GM23338 (cell line): Measurements from ENCODE around the gene KRT16. TPM values are rescaled to one million over a fixed set of nuclear protein-coding genes. Genes with fewer than 3 reads are reported as not detected.

Source experiments
- ATAC-seq: fragments of 200-7000 bp; cut with Tn5 transposase; 3 replicates; pipeline ENCODE4 v1.9.1; 2020
- DNase-seq: peaks from one replicate; pipeline ENCODE4 v3.0.0-alpha.2; 2015; ENCODE audit warnings: low spot score
- H2AFZ ChIP-seq: fragments of 200-600 bp; sonication (generic); 2 replicates; pipeline ENCODE4 v1.8.0; 2016; ENCODE audit warnings: antibody characterized with exemption, mild to moderate bottlenecking, moderate library complexity
- H3F3A ChIP-seq: fragments of 200-600 bp; sonication (generic); replicated peaks from 2 replicates; pipeline ENCODE4 v1.8.0; 2017; ENCODE audit warnings: antibody characterized with exemption, mixed run types, low read depth
- H3K27ac ChIP-seq: fragments of 200-600 bp; sonication (generic); 2 replicates; pipeline ENCODE4 v1.6.1; 2016; ENCODE audit warnings: low read depth
- H3K27me3 ChIP-seq: fragments of 200-600 bp; sonication (generic); 2 replicates; pipeline ENCODE4 v1.8.0; 2016; ENCODE audit warnings: mild to moderate bottlenecking, mixed run types, moderate library complexity; ENCODE audit not compliant: insufficient read depth
- H3K36me3 ChIP-seq: fragments of 200-600 bp; sonication (generic); 2 replicates; pipeline ENCODE4 v1.8.0; 2016; ENCODE audit warnings: mild to moderate bottlenecking; ENCODE audit not compliant: insufficient read depth
- H3K4me1 ChIP-seq: fragments of 200-600 bp; sonication (generic); 2 replicates; pipeline ENCODE4 v1.8.0; 2016; ENCODE audit warnings: mild to moderate bottlenecking, moderate library complexity; ENCODE audit not compliant: insufficient read depth
- H3K4me2 ChIP-seq: fragments of 200-600 bp; sonication (generic); 2 replicates; pipeline ENCODE4 v1.7.1; 2017; ENCODE audit warnings: mixed run types
- H3K4me3 ChIP-seq: fragments of 200-600 bp; sonication (generic); 2 replicates; pipeline ENCODE4 v1.6.1; 2016; ENCODE audit warnings: mixed run types
- H3K79me2 ChIP-seq: fragments of 200-600 bp; sonication (generic); replicated peaks from 2 replicates; pipeline ENCODE4 v1.8.0; 2017; ENCODE audit warnings: mild to moderate bottlenecking; ENCODE audit not compliant: insufficient read depth
- H3K9me2 ChIP-seq: fragments of 200-600 bp; sonication (generic); 2 replicates; pipeline ENCODE4 v1.8.0; 2017; ENCODE audit not compliant: insufficient read depth
- H4K20me1 ChIP-seq: fragments of 200-600 bp; sonication (generic); replicated peaks from 2 replicates; pipeline ENCODE4 v1.8.0; 2017; ENCODE audit warnings: mild to moderate bottlenecking; ENCODE audit not compliant: insufficient read depth
- H3K27ac Mint-ChIP-seq: 2 replicates; pipeline ENCODE4 v1.8.0; 2020; ENCODE audit warnings: inconsistent platforms, mild to moderate bottlenecking, moderate library complexity, mixed read lengths
- H3K27me3 Mint-ChIP-seq: 3 replicates; pipeline ENCODE4 v1.8.0; 2022; ENCODE audit warnings: low read depth, mild to moderate bottlenecking, moderate library complexity, mixed read lengths, inconsistent platforms; ENCODE audit not compliant: insufficient read depth, poor library complexity
- H3K36me3 Mint-ChIP-seq: 3 replicates; pipeline ENCODE4 v1.8.0; 2021; ENCODE audit warnings: low read depth, mild to moderate bottlenecking, inconsistent platforms, moderate library complexity, mixed read lengths
- H3K4me1 Mint-ChIP-seq: 3 replicates; pipeline ENCODE4 v1.8.0; 2020; ENCODE audit warnings: mild to moderate bottlenecking, inconsistent platforms, mixed read lengths
- H3K4me3 Mint-ChIP-seq: 3 replicates; pipeline ENCODE4 v1.8.0; 2021; ENCODE audit warnings: moderate library complexity, mild to moderate bottlenecking, inconsistent platforms, mixed read lengths
- H3K9me3 Mint-ChIP-seq: 3 replicates; pipeline ENCODE4 v1.8.0; 2020; ENCODE audit warnings: moderate library complexity, mild to moderate bottlenecking, inconsistent platforms, mixed read lengths
- CREB1 ChIP-seq: fragments of 250-450 bp; sonication (Bioruptor Pico); IDR thresholded peaks from 2 replicates; pipeline ENCODE4 v1.5.0; 2020; ENCODE audit warnings: low read depth, mild to moderate bottlenecking, moderate library complexity
- EZH2phosphoT487 ChIP-seq: fragments of 200-600 bp; sonication (generic); IDR thresholded peaks from one replicate; pipeline ENCODE4 v1.8.1; 2018; ENCODE audit warnings: antibody characterized with exemption; ENCODE audit not compliant: unreplicated experiment
- JUNB ChIP-seq: IDR thresholded peaks from one replicate; pipeline ENCODE4 v1.6.1; 2016; ENCODE audit warnings: antibody characterized with exemption; ENCODE audit not compliant: unreplicated experiment
- NANOG ChIP-seq: IDR thresholded peaks from 2 replicates; pipeline ENCODE4 v1.6.1; 2016; ENCODE audit warnings: antibody characterized with exemption, borderline replicate concordance
- POLR2AphosphoS5 ChIP-seq: IDR thresholded peaks from 2 replicates; pipeline ENCODE4 v1.6.1; 2016; ENCODE audit warnings: antibody characterized with exemption, low read depth
- STAT1 ChIP-seq: IDR thresholded peaks from one replicate; pipeline ENCODE4 v1.6.1; 2016; ENCODE audit warnings: antibody characterized with exemption; ENCODE audit not compliant: unreplicated experiment
- ZNF331 ChIP-seq: fragments of 250-450 bp; sonication (Bioruptor Pico); IDR thresholded peaks from 2 replicates; pipeline ENCODE4 v1.5.0; 2020; ENCODE audit warnings: low read depth, mild to moderate bottlenecking, moderate library complexity
- polyA plus RNA-seq: library from polyadenylated mRNA; unstranded; fragments of >200 nt; fragmentation: Nextera tagmentation; extraction: Ambion mirVana; gene quantifications from 2 replicates; pipeline ENCODE4 v1.2.1, GENCODE V29; 2016
- total RNA-seq: library from RNA; depleted of rRNA; stranded (reverse); fragments of >200 nt; shearing (Covaris generic); gene quantifications from 2 replicates; pipeline ENCODE4 v1.2.3, GENCODE V29; 2014
- TF ChIP-seq, protein P1 (sequence below): IDR thresholded peaks from 2 replicates; pipeline ENCODE4 v1.6.1; 2016; ENCODE audit warnings: antibody characterized with exemption
- TF ChIP-seq, protein P2 (sequence below): fragments of 250-450 bp; sonication (Bioruptor Pico); IDR thresholded peaks from 2 replicates; pipeline ENCODE4 v1.5.0; 2020; ENCODE audit warnings: mild to moderate bottlenecking, moderate library complexity
- TF ChIP-seq, protein P3 (sequence below): IDR thresholded peaks from one replicate; pipeline ENCODE4 v1.6.1; 2018; ENCODE audit warnings: antibody characterized with exemption; ENCODE audit not compliant: unreplicated experiment
- TF ChIP-seq, protein P4 (sequence below), 2 experiments: fragments of 200-600 bp in 1 of 2; sonication (generic) in 1 of 2; conservative IDR thresholded peaks; 2 replicates each; pipeline versions ENCODE4 v1.5.1 to v1.6.1; 2016 to 2017; ENCODE audit warnings: antibody characterized with exemption in 2 of 2, low read depth in 2 of 2, mild to moderate bottlenecking in 2 of 2, moderate library complexity in 1 of 2

The KRT16 gene
- total and polyA plus RNA-seq, 2 experiments from 2014 or later = not detected

DNA sequence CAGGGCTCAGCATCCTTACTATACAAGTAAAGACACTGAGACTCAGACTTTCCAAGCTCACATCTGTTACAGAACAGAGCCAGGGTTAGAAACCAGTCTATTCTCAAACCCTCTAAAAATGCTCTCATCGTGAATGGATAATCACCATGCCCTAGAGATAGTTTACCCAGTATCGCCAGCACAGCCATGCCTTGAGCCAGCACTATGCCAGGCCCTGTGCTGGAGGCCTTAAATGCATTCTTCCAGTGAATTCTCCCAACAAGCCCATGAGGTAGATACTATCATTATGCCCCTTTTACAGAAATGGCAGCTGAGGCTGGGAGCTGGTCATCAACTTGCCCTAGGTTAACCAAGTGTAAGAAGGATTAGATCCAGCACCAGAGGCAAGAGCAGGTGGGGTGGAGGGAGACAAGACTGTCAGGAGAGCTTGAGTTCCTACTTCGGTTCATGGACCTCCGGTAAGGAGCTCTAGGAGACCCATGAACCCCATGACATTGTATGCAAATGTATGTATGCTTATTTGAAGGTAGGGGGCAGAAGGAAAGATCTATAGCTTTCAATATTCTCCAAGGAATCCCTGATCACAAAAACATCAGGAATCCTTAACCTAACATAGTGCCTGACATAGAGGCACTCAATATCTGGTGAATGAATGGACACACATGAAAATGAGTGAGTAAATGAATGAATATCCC, 31.1 kb downstream of the KRT16 start:
- ATAC-seq = no peak
- Mint-ChIP-seq H3K4me3 (no peak overlapping the region), H3K9me3 (peaks cover 3% of the 10 kb centered on the region; the same call in 1 of the 3 replicates), H3K27me3 (peaks cover 17% of the 10 kb centered on the region), H3K36me3 (no peaks in the 10 kb centered on the region; the same call in 2 of the 3 replicates), H3K27ac (no peak overlapping the region), H3K4me1 (peaks cover 7% of the 10 kb centered on the region; the same call in 2 of the 3 replicates)
- TF ChIP-seq STAT1 (no peak), CREB1 (CRISPR knock-in tag) (no peak), POLR2AphosphoS5 (no peak), EZH2phosphoT487 (no peak), JUNB (no peak), NANOG (no peak), ZNF331 (CRISPR knock-in tag) (no peak)
- TF ChIP-seq, protein P1, sequence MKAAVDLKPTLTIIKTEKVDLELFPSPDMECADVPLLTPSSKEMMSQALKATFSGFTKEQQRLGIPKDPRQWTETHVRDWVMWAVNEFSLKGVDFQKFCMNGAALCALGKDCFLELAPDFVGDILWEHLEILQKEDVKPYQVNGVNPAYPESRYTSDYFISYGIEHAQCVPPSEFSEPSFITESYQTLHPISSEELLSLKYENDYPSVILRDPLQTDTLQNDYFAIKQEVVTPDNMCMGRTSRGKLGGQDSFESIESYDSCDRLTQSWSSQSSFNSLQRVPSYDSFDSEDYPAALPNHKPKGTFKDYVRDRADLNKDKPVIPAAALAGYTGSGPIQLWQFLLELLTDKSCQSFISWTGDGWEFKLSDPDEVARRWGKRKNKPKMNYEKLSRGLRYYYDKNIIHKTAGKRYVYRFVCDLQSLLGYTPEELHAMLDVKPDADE = no peak
- TF ChIP-seq, protein P2, sequence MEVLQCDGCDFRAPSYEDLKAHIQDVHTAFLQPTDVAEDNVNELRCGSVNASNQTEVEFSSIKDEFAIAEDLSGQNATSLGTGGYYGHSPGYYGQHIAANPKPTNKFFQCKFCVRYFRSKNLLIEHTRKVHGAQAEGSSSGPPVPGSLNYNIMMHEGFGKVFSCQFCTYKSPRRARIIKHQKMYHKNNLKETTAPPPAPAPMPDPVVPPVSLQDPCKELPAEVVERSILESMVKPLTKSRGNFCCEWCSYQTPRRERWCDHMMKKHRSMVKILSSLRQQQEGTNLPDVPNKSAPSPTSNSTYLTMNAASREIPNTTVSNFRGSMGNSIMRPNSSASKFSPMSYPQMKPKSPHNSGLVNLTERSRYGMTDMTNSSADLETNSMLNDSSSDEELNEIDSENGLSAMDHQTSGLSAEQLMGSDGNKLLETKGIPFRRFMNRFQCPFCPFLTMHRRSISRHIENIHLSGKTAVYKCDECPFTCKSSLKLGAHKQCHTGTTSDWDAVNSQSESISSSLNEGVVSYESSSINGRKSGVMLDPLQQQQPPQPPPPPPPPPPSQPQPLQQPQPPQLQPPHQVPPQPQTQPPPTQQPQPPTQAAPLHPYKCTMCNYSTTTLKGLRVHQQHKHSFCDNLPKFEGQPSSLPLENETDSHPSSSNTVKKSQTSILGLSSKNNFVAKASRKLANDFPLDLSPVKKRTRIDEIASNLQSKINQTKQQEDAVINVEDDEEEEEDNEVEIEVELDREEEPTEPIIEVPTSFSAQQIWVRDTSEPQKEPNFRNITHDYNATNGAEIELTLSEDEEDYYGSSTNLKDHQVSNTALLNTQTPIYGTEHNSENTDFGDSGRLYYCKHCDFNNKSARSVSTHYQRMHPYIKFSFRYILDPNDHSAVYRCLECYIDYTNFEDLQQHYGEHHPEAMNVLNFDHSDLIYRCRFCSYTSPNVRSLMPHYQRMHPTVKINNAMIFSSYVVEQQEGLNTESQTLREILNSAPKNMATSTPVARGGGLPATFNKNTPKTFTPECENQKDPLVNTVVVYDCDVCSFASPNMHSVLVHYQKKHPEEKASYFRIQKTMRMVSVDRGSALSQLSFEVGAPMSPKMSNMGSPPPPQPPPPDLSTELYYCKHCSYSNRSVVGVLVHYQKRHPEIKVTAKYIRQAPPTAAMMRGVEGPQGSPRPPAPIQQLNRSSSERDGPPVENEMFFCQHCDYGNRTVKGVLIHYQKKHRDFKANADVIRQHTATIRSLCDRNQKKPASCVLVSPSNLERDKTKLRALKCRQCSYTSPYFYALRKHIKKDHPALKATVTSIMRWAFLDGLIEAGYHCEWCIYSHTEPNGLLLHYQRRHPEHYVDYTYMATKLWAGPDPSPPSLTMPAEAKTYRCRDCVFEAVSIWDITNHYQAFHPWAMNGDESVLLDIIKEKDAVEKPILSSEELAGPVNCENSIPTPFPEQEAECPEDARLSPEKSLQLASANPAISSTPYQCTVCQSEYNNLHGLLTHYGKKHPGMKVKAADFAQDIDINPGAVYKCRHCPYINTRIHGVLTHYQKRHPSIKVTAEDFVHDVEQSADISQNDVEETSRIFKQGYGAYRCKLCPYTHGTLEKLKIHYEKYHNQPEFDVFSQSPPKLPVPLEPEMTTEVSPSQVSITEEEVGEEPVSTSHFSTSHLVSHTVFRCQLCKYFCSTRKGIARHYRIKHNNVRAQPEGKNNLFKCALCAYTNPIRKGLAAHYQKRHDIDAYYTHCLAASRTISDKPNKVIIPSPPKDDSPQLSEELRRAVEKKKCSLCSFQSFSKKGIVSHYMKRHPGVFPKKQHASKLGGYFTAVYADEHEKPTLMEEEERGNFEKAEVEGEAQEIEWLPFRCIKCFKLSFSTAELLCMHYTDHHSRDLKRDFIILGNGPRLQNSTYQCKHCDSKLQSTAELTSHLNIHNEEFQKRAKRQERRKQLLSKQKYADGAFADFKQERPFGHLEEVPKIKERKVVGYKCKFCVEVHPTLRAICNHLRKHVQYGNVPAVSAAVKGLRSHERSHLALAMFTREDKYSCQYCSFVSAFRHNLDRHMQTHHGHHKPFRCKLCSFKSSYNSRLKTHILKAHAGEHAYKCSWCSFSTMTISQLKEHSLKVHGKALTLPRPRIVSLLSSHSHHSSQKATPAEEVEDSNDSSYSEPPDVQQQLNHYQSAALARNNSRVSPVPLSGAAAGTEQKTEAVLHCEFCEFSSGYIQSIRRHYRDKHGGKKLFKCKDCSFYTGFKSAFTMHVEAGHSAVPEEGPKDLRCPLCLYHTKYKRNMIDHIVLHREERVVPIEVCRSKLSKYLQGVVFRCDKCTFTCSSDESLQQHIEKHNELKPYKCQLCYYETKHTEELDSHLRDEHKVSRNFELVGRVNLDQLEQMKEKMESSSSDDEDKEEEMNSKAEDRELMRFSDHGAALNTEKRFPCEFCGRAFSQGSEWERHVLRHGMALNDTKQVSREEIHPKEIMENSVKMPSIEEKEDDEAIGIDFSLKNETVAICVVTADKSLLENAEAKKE = no peak
- TF ChIP-seq, protein P3, sequence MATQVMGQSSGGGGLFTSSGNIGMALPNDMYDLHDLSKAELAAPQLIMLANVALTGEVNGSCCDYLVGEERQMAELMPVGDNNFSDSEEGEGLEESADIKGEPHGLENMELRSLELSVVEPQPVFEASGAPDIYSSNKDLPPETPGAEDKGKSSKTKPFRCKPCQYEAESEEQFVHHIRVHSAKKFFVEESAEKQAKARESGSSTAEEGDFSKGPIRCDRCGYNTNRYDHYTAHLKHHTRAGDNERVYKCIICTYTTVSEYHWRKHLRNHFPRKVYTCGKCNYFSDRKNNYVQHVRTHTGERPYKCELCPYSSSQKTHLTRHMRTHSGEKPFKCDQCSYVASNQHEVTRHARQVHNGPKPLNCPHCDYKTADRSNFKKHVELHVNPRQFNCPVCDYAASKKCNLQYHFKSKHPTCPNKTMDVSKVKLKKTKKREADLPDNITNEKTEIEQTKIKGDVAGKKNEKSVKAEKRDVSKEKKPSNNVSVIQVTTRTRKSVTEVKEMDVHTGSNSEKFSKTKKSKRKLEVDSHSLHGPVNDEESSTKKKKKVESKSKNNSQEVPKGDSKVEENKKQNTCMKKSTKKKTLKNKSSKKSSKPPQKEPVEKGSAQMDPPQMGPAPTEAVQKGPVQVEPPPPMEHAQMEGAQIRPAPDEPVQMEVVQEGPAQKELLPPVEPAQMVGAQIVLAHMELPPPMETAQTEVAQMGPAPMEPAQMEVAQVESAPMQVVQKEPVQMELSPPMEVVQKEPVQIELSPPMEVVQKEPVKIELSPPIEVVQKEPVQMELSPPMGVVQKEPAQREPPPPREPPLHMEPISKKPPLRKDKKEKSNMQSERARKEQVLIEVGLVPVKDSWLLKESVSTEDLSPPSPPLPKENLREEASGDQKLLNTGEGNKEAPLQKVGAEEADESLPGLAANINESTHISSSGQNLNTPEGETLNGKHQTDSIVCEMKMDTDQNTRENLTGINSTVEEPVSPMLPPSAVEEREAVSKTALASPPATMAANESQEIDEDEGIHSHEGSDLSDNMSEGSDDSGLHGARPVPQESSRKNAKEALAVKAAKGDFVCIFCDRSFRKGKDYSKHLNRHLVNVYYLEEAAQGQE = no peak
- TF ChIP-seq, protein P4, sequence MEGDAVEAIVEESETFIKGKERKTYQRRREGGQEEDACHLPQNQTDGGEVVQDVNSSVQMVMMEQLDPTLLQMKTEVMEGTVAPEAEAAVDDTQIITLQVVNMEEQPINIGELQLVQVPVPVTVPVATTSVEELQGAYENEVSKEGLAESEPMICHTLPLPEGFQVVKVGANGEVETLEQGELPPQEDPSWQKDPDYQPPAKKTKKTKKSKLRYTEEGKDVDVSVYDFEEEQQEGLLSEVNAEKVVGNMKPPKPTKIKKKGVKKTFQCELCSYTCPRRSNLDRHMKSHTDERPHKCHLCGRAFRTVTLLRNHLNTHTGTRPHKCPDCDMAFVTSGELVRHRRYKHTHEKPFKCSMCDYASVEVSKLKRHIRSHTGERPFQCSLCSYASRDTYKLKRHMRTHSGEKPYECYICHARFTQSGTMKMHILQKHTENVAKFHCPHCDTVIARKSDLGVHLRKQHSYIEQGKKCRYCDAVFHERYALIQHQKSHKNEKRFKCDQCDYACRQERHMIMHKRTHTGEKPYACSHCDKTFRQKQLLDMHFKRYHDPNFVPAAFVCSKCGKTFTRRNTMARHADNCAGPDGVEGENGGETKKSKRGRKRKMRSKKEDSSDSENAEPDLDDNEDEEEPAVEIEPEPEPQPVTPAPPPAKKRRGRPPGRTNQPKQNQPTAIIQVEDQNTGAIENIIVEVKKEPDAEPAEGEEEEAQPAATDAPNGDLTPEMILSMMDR (conservative IDR thresholded peaks at IDR 0.05; ENCODE audit: low read depth in 2 of 2) = no peak
- no peaks in the 10 kb centered on the region for H3K36me3 ChIP-seq
- H3K27me3 ChIP-seq = no peaks in the 10 kb centered on the region
- DNase-seq = no peak
- no peak overlapping the region for H3K4me2 ChIP-seq
- H3K4me1 ChIP-seq = peaks cover 3% of the 10 kb centered on the region; the same call in 1 of the 2 replicates
- no peak overlapping the region for H3K4me3 ChIP-seq
- H3K79me2 ChIP-seq = no peaks in the 10 kb centered on the region
- H2AFZ ChIP-seq = no peak overlapping the region
- H3K9me2 ChIP-seq = peaks cover 10% of the 10 kb centered on the region
- no peak overlapping the region for H3K27ac ChIP-seq
- no peaks in the 10 kb centered on the region for H4K20me1 ChIP-seq
- H3F3A ChIP-seq = no peaks in the 10 kb centered on the region; the same call in 1 of the 2 replicates
